ENCODE results near the gene CACYBP.
A peak's percentile ranks its signal among the peaks of the same experiment; 100 is the strongest.

CACYBP gene

GRCh38 chr1:175013445-175013844 is 13.7 kb downstream of the CACYBP start:
- ATAC-seq = no peak
- TF ChIP-seq ZNF565 (CRISPR knock-in tag; conservative IDR thresholded peaks at IDR 0.05; ENCODE audit: low read depth) (no peak), SNAI2 (CRISPR knock-in tag; IDR thresholded peaks at IDR 0.05) (no peak), BACH2 (CRISPR knock-in tag; IDR thresholded peaks at IDR 0.05; ENCODE audit: borderline replicate concordance) (no peak), CREB5 (CRISPR knock-in tag; IDR thresholded peaks at IDR 0.05; ENCODE audit: low read depth) (no peak), CSRNP3 (CRISPR knock-in tag; IDR thresholded peaks at IDR 0.05) (no peak), PATZ1 (CRISPR knock-in tag; IDR thresholded peaks at IDR 0.05; ENCODE audit: borderline replicate concordance) (no peak), ARNTL (CRISPR knock-in tag; IDR thresholded peaks at IDR 0.05; ENCODE audit: borderline replicate concordance, low read depth) (no peak), RARB (CRISPR knock-in tag; IDR thresholded peaks at IDR 0.05) (no peak), CSDC2 (CRISPR knock-in tag; IDR thresholded peaks at IDR 0.05) (no peak), TSHZ2 (CRISPR knock-in tag; IDR thresholded peaks at IDR 0.05) (no peak), OSR1 (CRISPR knock-in tag; IDR thresholded peaks at IDR 0.05) (no peak), ZFP3 (CRISPR knock-in tag; IDR thresholded peaks at IDR 0.05) (no peak), GLIS3 (CRISPR knock-in tag; IDR thresholded peaks at IDR 0.05) (no peak), ZNF8 (CRISPR knock-in tag; IDR thresholded peaks at IDR 0.05) (no peak)

GRCh38 chr1:175015243-175015642 is 15.5 kb downstream of the CACYBP start:
- TF ChIP-seq ESRRG (CRISPR knock-in tag; IDR thresholded peaks at IDR 0.05) (no peak), ZNF8 (CRISPR knock-in tag; IDR thresholded peaks at IDR 0.05) (no peak), ARNTL (CRISPR knock-in tag; IDR thresholded peaks at IDR 0.05; ENCODE audit: borderline replicate concordance, low read depth) (no peak), CSRNP3 (CRISPR knock-in tag; IDR thresholded peaks at IDR 0.05) (no peak), CREB5 (CRISPR knock-in tag; IDR thresholded peaks at IDR 0.05; ENCODE audit: low read depth) (no peak), BACH2 (CRISPR knock-in tag; IDR thresholded peaks at IDR 0.05; ENCODE audit: borderline replicate concordance) (no peak), CSDC2 (CRISPR knock-in tag; IDR thresholded peaks at IDR 0.05) (no peak), TCF4 (CRISPR knock-in tag; IDR thresholded peaks at IDR 0.05; ENCODE audit: borderline replicate concordance) (no peak), PPARA (CRISPR knock-in tag; IDR thresholded peaks at IDR 0.05; ENCODE audit: borderline replicate concordance) (no peak), PATZ1 (CRISPR knock-in tag; IDR thresholded peaks at IDR 0.05; ENCODE audit: borderline replicate concordance) (no peak), ZNF565 (CRISPR knock-in tag; conservative IDR thresholded peaks at IDR 0.05; ENCODE audit: low read depth) (no peak), SNAI2 (CRISPR knock-in tag; IDR thresholded peaks at IDR 0.05) (no peak), RARB (CRISPR knock-in tag; IDR thresholded peaks at IDR 0.05) (no peak), TOX (CRISPR knock-in tag; IDR thresholded peaks at IDR 0.05; ENCODE audit: borderline replicate concordance) (no peak), POU6F1 (CRISPR knock-in tag; IDR thresholded peaks at IDR 0.05; ENCODE audit: borderline replicate concordance, low read depth) (no peak), TSHZ2 (CRISPR knock-in tag; IDR thresholded peaks at IDR 0.05) (no peak), ISL1 (CRISPR knock-in tag; IDR thresholded peaks at IDR 0.05) (no peak)
- peak; percentile 85 for ATAC-seq

All from SK-N-SH treated with all-trans-retinoic acid at 6 μM for 48 hours (cell line).